HCT116 (cell line): ENCODE results near the gene CPEB2. TPM values are rescaled to one million over a fixed set of nuclear protein-coding genes. Genes with fewer than 3 reads are reported as not detected.

Experiments
- ATAC-seq: fragments of 200-7000 bp; cut with Tn5 transposase; 2 replicates; pipeline ENCODE4 v1.9.1; 2020; ENCODE audit warnings: mild to moderate bottlenecking, moderate library complexity
- BruUV-seq: library from RNA; stranded (reverse); fragments of 400-500 nt; replicated peaks from 2 replicates; lab custom pipeline; 2021; lab: Mats Ljungman, UMichigan
- CTCF ChIA-PET: fragments of 300-600 bp; sonication (Branson Sonifier 250); formaldehyde crosslinking; loops from one replicate; lab custom pipeline; 2021; ENCODE audit warnings: antibody characterized with exemption; lab: Charles Lee
- POLR2A ChIA-PET: fragments of 300-600, 350-600 bp; sonication (Branson Sonifier 250); formaldehyde crosslinking; loops from one replicate; lab custom pipeline; 2021; ENCODE audit warnings: antibody characterized with exemption; lab: Charles Lee
- RAD21 ChIA-PET, 2 experiments: fragments of 300-600 bp; sonication (Branson Sonifier 250); formaldehyde crosslinking; loops; one replicate each; lab custom pipeline; 2023; ENCODE audit warnings: low total read pairs in 2 of 2; ENCODE audit not compliant: uncharacterized antibody in 2 of 2, unreplicated experiment in 2 of 2, low non-redundant PET in 1 of 2; lab: Charles Lee
- DNase-seq: peaks from one replicate; pipeline ENCODE4 v3.0.0-alpha.2; 2010; ENCODE audit warnings: low read depth, low spot score
- H2AFZ ChIP-seq: fragments of 200-600 bp; shearing (Covaris generic), sonication (generic); 2 replicates; pipeline ENCODE4 v1.6.1; 2017; ENCODE audit warnings: low read depth, mixed run types, mixed read lengths, antibody characterized with exemption, low read length; ENCODE audit not compliant: poor library complexity, severe bottlenecking
- H3K27ac ChIP-seq: 2 replicates; pipeline ENCODE4 v1.5.1; 2012; ENCODE audit warnings: low read depth, low read length
- H3K27me3 ChIP-seq: fragments of 200-600 bp; sonication (generic); 2 replicates; pipeline ENCODE4 v1.6.1; 2016; ENCODE audit warnings: mixed run types, low read length, mixed read lengths; ENCODE audit not compliant: insufficient read depth
- H3K36me3 ChIP-seq, 2 experiments: fragments of 200-500 bp in 1 of 2; fragments of 200-600 bp in 1 of 2; sonication (Bioruptor generic) in 1 of 2; sonication (generic) in 1 of 2; 2 replicates each; pipeline versions ENCODE4 v1.5.1 to v1.6.1; 2014 to 2016; ENCODE audit warnings: low read length in 2 of 2, inconsistent platforms in 1 of 2, mixed read lengths in 1 of 2, mixed run types in 1 of 2; ENCODE audit not compliant: insufficient read depth in 2 of 2, control insufficient read depth in 1 of 2
- H3K4me1 ChIP-seq, 2 experiments: fragments of 200-600 bp in 1 of 2; sonication (generic) in 1 of 2; 2 replicates each; pipeline versions ENCODE4 v1.5.1 to v1.6.1; 2012 to 2017; ENCODE audit warnings: low read length in 2 of 2, inconsistent platforms in 1 of 2, mild to moderate bottlenecking in 1 of 2, mixed read lengths in 1 of 2, mixed run types in 1 of 2, moderate library complexity in 1 of 2; ENCODE audit not compliant: insufficient read depth in 2 of 2, control insufficient read depth in 1 of 2
- H3K4me2 ChIP-seq: fragments of 200-600 bp; sonication (generic); 2 replicates; pipeline ENCODE4 v1.6.1; 2017; ENCODE audit warnings: mixed run types, low read length, mixed read lengths
- H3K4me3 ChIP-seq, 2 experiments: fragments of 200-600 bp in 1 of 2; sonication (generic) in 1 of 2; replicated peaks in 1 of 2; 2 replicates each; pipeline ENCODE4 v1.5.1; 2011 to 2016; ENCODE audit warnings: low read length in 2 of 2, control low read depth in 1 of 2, low read depth in 1 of 2, mild to moderate bottlenecking in 1 of 2, mixed read lengths in 1 of 2, mixed run types in 1 of 2
- H3K79me2 ChIP-seq: fragments of 200-600 bp; sonication (generic); 2 replicates; pipeline ENCODE4 v1.6.1; 2017; ENCODE audit warnings: mild to moderate bottlenecking, mixed run types, low read length, moderate library complexity, mixed read lengths; ENCODE audit not compliant: insufficient read depth
- H3K9ac ChIP-seq: fragments of 200-600 bp; sonication (generic); 2 replicates; pipeline ENCODE4 v1.6.1; 2016; ENCODE audit warnings: low read length, mixed read lengths
- H3K9me2 ChIP-seq: fragments of 200-600 bp; sonication (generic), shearing (Covaris generic); 2 replicates; pipeline ENCODE4 v1.6.1; 2017; ENCODE audit warnings: mixed run types, mild to moderate bottlenecking, moderate library complexity; ENCODE audit not compliant: insufficient read depth
- H3K9me3 ChIP-seq, 2 experiments: fragments of 200-500 bp in 1 of 2; fragments of 200-600 bp in 1 of 2; sonication (Bioruptor generic) in 1 of 2; sonication (generic) in 1 of 2; 2 replicates each; pipeline ENCODE4 v1.6.1; 2014 to 2017; ENCODE audit warnings: low read length in 2 of 2, mixed read lengths in 2 of 2, inconsistent platforms in 1 of 2, low read depth in 1 of 2, mild to moderate bottlenecking in 1 of 2, mixed run types in 1 of 2, moderate library complexity in 1 of 2; ENCODE audit not compliant: control insufficient read depth in 1 of 2, insufficient read depth in 1 of 2
- H4K20me1 ChIP-seq: fragments of 200-600 bp; sonication (generic), shearing (Covaris generic); 2 replicates; pipeline ENCODE4 v1.6.1; 2017; ENCODE audit warnings: mixed run types, mild to moderate bottlenecking, moderate library complexity; ENCODE audit not compliant: insufficient read depth
- CBX3 ChIP-seq: IDR thresholded peaks from 2 replicates; pipeline ENCODE4 v1.6.1; 2012; ENCODE audit warnings: low read depth
- CTCF ChIP-seq, 3 experiments: fragments of 200-600 bp in 1 of 3; sonication (generic) in 1 of 3; IDR thresholded peaks in 2 of 3; conservative IDR thresholded peaks in 1 of 3; 2 replicates each; pipeline ENCODE4 v1.5.1; 2012 to 2017; ENCODE audit warnings: low read depth in 2 of 3, low read length in 2 of 3, antibody characterized with exemption in 1 of 3, borderline replicate concordance in 1 of 3, control low read depth in 1 of 3, mild to moderate bottlenecking in 1 of 3, mixed read lengths in 1 of 3, mixed run types in 1 of 3, moderate library complexity in 1 of 3; ENCODE audit not compliant: insufficient read depth in 1 of 3
- EGR1 ChIP-seq: IDR thresholded peaks from 2 replicates; pipeline ENCODE4 v1.6.1; 2012; ENCODE audit warnings: low read depth
- ELF1 ChIP-seq: IDR thresholded peaks from 2 replicates; pipeline ENCODE4 v1.6.1; 2012; ENCODE audit warnings: low read depth, borderline replicate concordance
- EZH2 ChIP-seq: fragments of 200-600 bp; sonication (generic); IDR thresholded peaks from 2 replicates; pipeline ENCODE4 v1.6.1; 2017; ENCODE audit warnings: antibody characterized with exemption, mixed run types
- EZH2phosphoT487 ChIP-seq: fragments of 200-600 bp; IDR thresholded peaks from 2 replicates; pipeline ENCODE4 v1.6.1; 2018; ENCODE audit warnings: antibody characterized with exemption, borderline replicate concordance
- FOSL1 ChIP-seq: IDR thresholded peaks from 2 replicates; pipeline ENCODE4 v1.6.1; 2012; ENCODE audit warnings: low read depth
- JUND ChIP-seq: IDR thresholded peaks from 2 replicates; pipeline ENCODE4 v1.6.1; 2012
- POLR2A ChIP-seq: IDR thresholded peaks from 2 replicates; pipeline ENCODE4 v1.7.0; 2011; ENCODE audit warnings: borderline replicate concordance; ENCODE audit not compliant: insufficient read depth, insufficient read length; ENCODE audit errors: extremely low read depth
- SIN3A ChIP-seq: IDR thresholded peaks from 2 replicates; pipeline ENCODE4 v1.6.1; 2012; ENCODE audit warnings: low read depth
- SP1 ChIP-seq: IDR thresholded peaks from 2 replicates; pipeline ENCODE4 v1.6.1; 2012; ENCODE audit warnings: low read depth
- SRF ChIP-seq: IDR thresholded peaks from 2 replicates; pipeline ENCODE4 v1.6.1; 2012; ENCODE audit warnings: low read depth
- TCF7L2 ChIP-seq: IDR thresholded peaks from 2 replicates; pipeline ENCODE4 v1.7.0; 2011; ENCODE audit warnings: borderline replicate concordance, inconsistent platforms; ENCODE audit not compliant: insufficient read depth, insufficient read length; ENCODE audit errors: extremely low read depth
- YY1 ChIP-seq: IDR thresholded peaks from 2 replicates; pipeline ENCODE4 v1.6.1; 2011; ENCODE audit warnings: low read length, low read depth, moderate library complexity, mild to moderate bottlenecking; ENCODE audit not compliant: insufficient replicate concordance; ENCODE audit errors: extremely low read depth
- ZFX ChIP-seq: fragments of 450-650 bp; IDR thresholded peaks from 2 replicates; pipeline ENCODE4 v1.6.1; 2017
- intact Hi-C: fragments of 100-400 bp; cut with micrococcal nuclease; formaldehyde crosslinking; loops from 2 replicates; pipeline ENCODE4 v1.10.0; 2022
- total RNA-seq: library from RNA; stranded (reverse); gene quantifications from one replicate; pipeline ENCODE4 v1.2.1, GENCODE V29; 2021; ENCODE audit not compliant: unreplicated experiment
- TF ChIP-seq, protein P1 (sequence below): IDR thresholded peaks from 2 replicates; pipeline ENCODE4 v1.6.1; 2012
- TF ChIP-seq, protein P2 (sequence below): IDR thresholded peaks from 2 replicates; pipeline ENCODE4 v1.6.1; 2011; ENCODE audit warnings: mild to moderate bottlenecking, low read length, moderate library complexity; ENCODE audit not compliant: insufficient replicate concordance; ENCODE audit errors: extremely low read depth

Gene CPEB2
- total RNA-seq, 1 experiment from 2014 or later: 1.3 TPM

- RAD21 ChIA-PET: no interaction called here
- intact Hi-C loops: no loop called here
- BruUV-seq: no TSS peak
- Histone ChIP-seq H3K4me1 (no peaks in the 10 kb centered on the region), H3K4me3 (no peak overlapping the region), H3K27ac (no peak overlapping the region), H4K20me1 (no peaks in the 10 kb centered on the region), H3K27me3 (no peaks in the 10 kb centered on the region), H2AFZ (no peak overlapping the region), H3K4me2 (no peak overlapping the region), H3K9ac (no peak overlapping the region), H3K9me2 (no peaks in the 10 kb centered on the region), H3K36me3 (no peaks in the 10 kb centered on the region), H3K9me3 (no peaks in the 10 kb centered on the region), H3K79me2 (no peaks in the 10 kb centered on the region)
- POLR2A ChIA-PET: no interaction called here
- no peak for ATAC-seq
- CTCF ChIA-PET: no interaction called here
- TF ChIP-seq EZH2: no peak
- TF ChIP-seq SP1: no peak
- no peak for TF ChIP-seq SIN3A
- TF ChIP-seq YY1: no peak
- TF ChIP-seq EZH2phosphoT487: no peak
- TF ChIP-seq POLR2A: no peak
- no peak for TF ChIP-seq CTCF (IDR thresholded peaks at IDR 0.05 in 2 of 3, conservative IDR thresholded peaks at IDR 0.05 in 1 of 3; ENCODE audit: borderline replicate concordance in 1 of 3, insufficient read depth in 1 of 3, low read depth in 2 of 3, low read length in 2 of 3)
- TF ChIP-seq ELF1: no peak
- no peak for TF ChIP-seq CBX3
- no peak for TF ChIP-seq FOSL1
- TF ChIP-seq JUND: no peak
- TF ChIP-seq SRF: no peak
- TF ChIP-seq, protein P1, sequence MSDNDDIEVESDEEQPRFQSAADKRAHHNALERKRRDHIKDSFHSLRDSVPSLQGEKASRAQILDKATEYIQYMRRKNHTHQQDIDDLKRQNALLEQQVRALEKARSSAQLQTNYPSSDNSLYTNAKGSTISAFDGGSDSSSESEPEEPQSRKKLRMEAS: no peak
- TF ChIP-seq TCF7L2: no peak
- TF ChIP-seq, protein P2, sequence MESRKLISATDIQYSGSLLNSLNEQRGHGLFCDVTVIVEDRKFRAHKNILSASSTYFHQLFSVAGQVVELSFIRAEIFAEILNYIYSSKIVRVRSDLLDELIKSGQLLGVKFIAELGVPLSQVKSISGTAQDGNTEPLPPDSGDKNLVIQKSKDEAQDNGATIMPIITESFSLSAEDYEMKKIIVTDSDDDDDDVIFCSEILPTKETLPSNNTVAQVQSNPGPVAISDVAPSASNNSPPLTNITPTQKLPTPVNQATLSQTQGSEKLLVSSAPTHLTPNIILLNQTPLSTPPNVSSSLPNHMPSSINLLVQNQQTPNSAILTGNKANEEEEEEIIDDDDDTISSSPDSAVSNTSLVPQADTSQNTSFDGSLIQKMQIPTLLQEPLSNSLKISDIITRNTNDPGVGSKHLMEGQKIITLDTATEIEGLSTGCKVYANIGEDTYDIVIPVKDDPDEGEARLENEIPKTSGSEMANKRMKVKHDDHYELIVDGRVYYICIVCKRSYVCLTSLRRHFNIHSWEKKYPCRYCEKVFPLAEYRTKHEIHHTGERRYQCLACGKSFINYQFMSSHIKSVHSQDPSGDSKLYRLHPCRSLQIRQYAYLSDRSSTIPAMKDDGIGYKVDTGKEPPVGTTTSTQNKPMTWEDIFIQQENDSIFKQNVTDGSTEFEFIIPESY: no peak
- no peak for TF ChIP-seq ZFX
- no peak for TF ChIP-seq EGR1
- DNase-seq: no peak
Observed at GRCh38 chr4:15027921-15028435, 25.7 kb downstream of the CPEB2 start.
